Neuron (in vitro differentiated cells): Measurements from ENCODE around the gene EEF1A2.

ENCODE experiments used
- H2AFZ ChIP-seq: one replicate; pipeline ENCODE4 v1.6.1; 2013; ENCODE audit warnings: low read depth, mild to moderate bottlenecking, inconsistent platforms, low read length, moderate library complexity
- H3K27me3 ChIP-seq: one replicate; pipeline ENCODE4 v1.6.1; 2013; ENCODE audit warnings: low read length; ENCODE audit not compliant: insufficient read depth
- H3K36me3 ChIP-seq: one replicate; pipeline ENCODE4 v1.6.1; 2013; ENCODE audit warnings: low read length; ENCODE audit not compliant: insufficient read depth
- H3K4me1 ChIP-seq: one replicate; pipeline ENCODE4 v1.6.1; 2013; ENCODE audit warnings: low read length; ENCODE audit not compliant: insufficient read depth
- H3K4me3 ChIP-seq: 2 replicates; pipeline ENCODE4 v1.5.1; 2013; ENCODE audit warnings: mild to moderate bottlenecking, low read length, moderate library complexity
- H3K9me3 ChIP-seq: one replicate; pipeline ENCODE4 v1.6.1; 2013; ENCODE audit warnings: low read length

EEF1A2 gene

GRCh38 chr20:63541371-63541770 lies 42.5 kb upstream of the EEF1A2 start:
- Histone ChIP-seq H3K4me1 (peaks cover 4% of the 10 kb centered on the region), H3K9me3 (no peaks in the 10 kb centered on the region), H3K4me3 (no peak overlapping the region), H2AFZ (no peak overlapping the region), H3K27me3 (peaks cover 23% of the 10 kb centered on the region), H3K36me3 (no peaks in the 10 kb centered on the region)

- no peaks in the 10 kb centered on the region for H3K36me3 ChIP-seq
- H3K4me1 ChIP-seq: peaks cover 4% of the 10 kb centered on the region
- no peak overlapping the region for H3K4me3 ChIP-seq
- H2AFZ ChIP-seq: no peak overlapping the region
- H3K9me3 ChIP-seq: no peaks in the 10 kb centered on the region
- H3K27me3 ChIP-seq: peaks cover 15% of the 10 kb centered on the region
Measured at GRCh38 chr20:63540417-63541186, 41.7 kb upstream of the EEF1A2 start.

GRCh38 chr20:63539441-63540370 lies 40.8 kb upstream of the EEF1A2 start:
- H3K27me3 ChIP-seq: peaks cover 9% of the 10 kb centered on the region
- no peaks in the 10 kb centered on the region for H3K9me3 ChIP-seq
- no peaks in the 10 kb centered on the region for H3K36me3 ChIP-seq
- H2AFZ ChIP-seq: no peak overlapping the region
- H3K4me3 ChIP-seq: no peak overlapping the region
- H3K4me1 ChIP-seq: peaks cover 9% of the 10 kb centered on the region

- peaks cover 5% of the 10 kb centered on the region for H3K27me3 ChIP-seq
- no peak overlapping the region for H2AFZ ChIP-seq
- no peaks in the 10 kb centered on the region for H3K9me3 ChIP-seq
- no peak overlapping the region for H3K4me3 ChIP-seq
- H3K36me3 ChIP-seq: no peaks in the 10 kb centered on the region
- H3K4me1 ChIP-seq: peaks cover 9% of the 10 kb centered on the region
Measured at GRCh38 chr20:63539092-63539430, 40.2 kb upstream of the EEF1A2 start.

- peaks cover 5% of the 10 kb centered on the region for H3K27me3 ChIP-seq
- no peak overlapping the region for H3K4me3 ChIP-seq
- H3K4me1 ChIP-seq: peaks cover 9% of the 10 kb centered on the region
- no peak overlapping the region for H2AFZ ChIP-seq
- H3K9me3 ChIP-seq: no peaks in the 10 kb centered on the region
- H3K36me3 ChIP-seq: no peaks in the 10 kb centered on the region
Measured at GRCh38 chr20:63538204-63539091, 39.6 kb upstream of the EEF1A2 start.

GRCh38 chr20:63537525-63538203 lies 38.8 kb upstream of the EEF1A2 start:
- Histone ChIP-seq H2AFZ (no peak overlapping the region), H3K9me3 (no peaks in the 10 kb centered on the region), H3K27me3 (peaks cover 5% of the 10 kb centered on the region), H3K4me3 (no peak overlapping the region), H3K36me3 (no peaks in the 10 kb centered on the region), H3K4me1 (peaks cover 9% of the 10 kb centered on the region)

- Histone ChIP-seq H3K27me3 (peaks cover 5% of the 10 kb centered on the region), H3K36me3 (no peaks in the 10 kb centered on the region), H3K4me1 (peaks cover 9% of the 10 kb centered on the region), H3K4me3 (no peak within 1 kb of the TSS), H2AFZ (no peak within 1 kb of the TSS), H3K9me3 (no peaks in the 10 kb centered on the region)
Measured at GRCh38 chr20:63536997-63537524, 38.2 kb upstream of the EEF1A2 start, which contains the start of gene PTK6. Gene PTK6 (minus strand): TSS chr20:63537376. CDS start chr20:63537314, 62 bp downstream.

- H3K36me3 ChIP-seq: no peaks in the 10 kb centered on the region
- H3K9me3 ChIP-seq: no peaks in the 10 kb centered on the region
- no peak overlapping the region for H2AFZ ChIP-seq
- peaks cover 9% of the 10 kb centered on the region for H3K4me1 ChIP-seq
- H3K27me3 ChIP-seq: peaks cover 5% of the 10 kb centered on the region
- no peak overlapping the region for H3K4me3 ChIP-seq
Measured at GRCh38 chr20:63536241-63536977, 37.5 kb upstream of the EEF1A2 start.

- H3K36me3 ChIP-seq: no peaks in the 10 kb centered on the region
- no peak overlapping the region for H3K4me3 ChIP-seq
- H3K4me1 ChIP-seq: peaks cover 9% of the 10 kb centered on the region
- H3K27me3 ChIP-seq: peaks cover under 1% of the 10 kb centered on the region
- no peaks in the 10 kb centered on the region for H3K9me3 ChIP-seq
- H2AFZ ChIP-seq: no peak overlapping the region
Measured at GRCh38 chr20:63534831-63535651, 36.2 kb upstream of the EEF1A2 start.

- no peaks in the 10 kb centered on the region for H3K27me3 ChIP-seq
- no peaks in the 10 kb centered on the region for H3K9me3 ChIP-seq
- peaks cover 9% of the 10 kb centered on the region for H3K4me1 ChIP-seq
- H3K4me3 ChIP-seq: no peak overlapping the region
- no peaks in the 10 kb centered on the region for H3K36me3 ChIP-seq
- H2AFZ ChIP-seq: no peak overlapping the region
Measured at GRCh38 chr20:63534427-63534830, 35.5 kb upstream of the EEF1A2 start.

GRCh38 chr20:63533871-63534393 lies 35.0 kb upstream of the EEF1A2 start:
- Histone ChIP-seq H3K4me1 (peaks cover 9% of the 10 kb centered on the region), H2AFZ (no peak overlapping the region), H3K36me3 (no peaks in the 10 kb centered on the region), H3K27me3 (no peaks in the 10 kb centered on the region), H3K4me3 (no peak overlapping the region), H3K9me3 (no peaks in the 10 kb centered on the region)
